CD4-positive, alpha-beta T cell (primary cell): Measurements from ENCODE around the gene AP3B1. TPM values are rescaled to one million over a fixed set of nuclear protein-coding genes. Genes with fewer than 3 reads are reported as not detected.

Source experiments
- ATAC-seq: fragments of 200-7000 bp; cut with Tn5 transposase; one replicate; pipeline ENCODE4 v1.10.0; 2022; ENCODE audit warnings: mild to moderate bottlenecking; ENCODE audit not compliant: poor library complexity
- CTCF ChIA-PET: fragments of 350-600 bp; sonication (Branson Sonifier 250); formaldehyde crosslinking; loops from one replicate; lab custom pipeline; 2021; ENCODE audit warnings: antibody characterized with exemption, inconsistent platforms; lab: Charles Lee
- POLR2A ChIA-PET: fragments of 350-600 bp; sonication (Branson Sonifier 250); formaldehyde crosslinking; loops from one replicate; lab custom pipeline; 2021; ENCODE audit warnings: antibody characterized with exemption, inconsistent platforms; lab: Charles Lee
- DNase-seq, 14 experiments: peaks; one replicate each; pipeline ENCODE4 v3.0.0-alpha.2; 2013 to 2020; ENCODE audit warnings: mixed read lengths in 2 of 14
- H3K27ac ChIP-seq, 2 donors: one replicate each; pipeline versions ENCODE4 v1.5.1 to v1.7.0; 2013; ENCODE audit warnings: low read length in 2 of 2, low read depth in 1 of 2, mild to moderate bottlenecking in 1 of 2
- H3K27me3 ChIP-seq, 2 experiments: 1 replicate in 1 of 2; 2 replicates in 1 of 2; pipeline versions ENCODE4 v1.6.1 to v1.7.0; 2013; ENCODE audit warnings: low read length in 2 of 2, control low read depth in 1 of 2, mild to moderate bottlenecking in 1 of 2, moderate library complexity in 1 of 2; ENCODE audit not compliant: insufficient read depth in 2 of 2, control insufficient read depth in 1 of 2
- H3K36me3 ChIP-seq: one replicate; pipeline ENCODE4 v1.6.1; 2013; ENCODE audit warnings: low read length, control low read depth; ENCODE audit not compliant: insufficient read depth
- H3K4me1 ChIP-seq: one replicate; pipeline ENCODE4 v1.6.1; 2013; ENCODE audit warnings: low read length, control low read depth; ENCODE audit not compliant: insufficient read depth
- H3K4me3 ChIP-seq: one replicate; pipeline ENCODE4 v1.5.1; 2013; ENCODE audit warnings: mild to moderate bottlenecking, low read length, moderate library complexity
- H3K9me3 ChIP-seq, 2 experiments: 1 replicate in 1 of 2; 2 replicates in 1 of 2; pipeline versions ENCODE4 v1.6.1 to v1.7.0; 2013; ENCODE audit warnings: low read length in 2 of 2, mild to moderate bottlenecking in 2 of 2, control low read depth in 1 of 2, moderate library complexity in 1 of 2; ENCODE audit not compliant: control insufficient read depth in 1 of 2, insufficient read depth in 1 of 2
- H3K27ac Mint-ChIP-seq: one replicate; pipeline ENCODE4 v1.8.0; 2020; ENCODE audit warnings: mixed read lengths
- H3K27me3 Mint-ChIP-seq: one replicate; pipeline ENCODE4 v1.8.0; 2021; ENCODE audit warnings: mixed read lengths
- H3K36me3 Mint-ChIP-seq: one replicate; pipeline ENCODE4 v1.8.0; 2021; ENCODE audit warnings: low read depth, mixed read lengths
- H3K4me1 Mint-ChIP-seq: one replicate; pipeline ENCODE4 v1.8.0; 2021; ENCODE audit warnings: low read depth, mixed read lengths
- H3K4me3 Mint-ChIP-seq: one replicate; pipeline ENCODE4 v1.8.0; 2020; ENCODE audit warnings: mild to moderate bottlenecking, mixed read lengths
- H3K9me3 Mint-ChIP-seq: one replicate; pipeline ENCODE4 v1.8.0; 2020; ENCODE audit warnings: mixed read lengths
- intact Hi-C, 2 experiments: fragments of 100-400 bp; cut with DNase I in 1 of 2; cut with micrococcal nuclease in 1 of 2; formaldehyde crosslinking; loops; one replicate each; pipeline versions ENCODE4 v1.15.1 to v1.9.0; 2023 to 2025; cut with DNase I, micrococcal nuclease
- total RNA-seq, 174 experiments: library from RNA in 2 of 174; stranded (reverse) in 2 of 174; gene quantifications; one replicate each; pipeline ENCODE4 v1.2.3 and lab custom pipeline; 2021 to 2026
- TF ChIP-seq, protein P1 (sequence below): fragments of 200-600 bp; IDR thresholded peaks from one replicate; pipeline ENCODE4 v1.8.0; 2022; ENCODE audit warnings: antibody characterized with exemption, mild to moderate bottlenecking

Gene AP3B1
- total RNA-seq, 2 experiments from 2014 or later = 24.5 to 24.6 TPM

DNA sequence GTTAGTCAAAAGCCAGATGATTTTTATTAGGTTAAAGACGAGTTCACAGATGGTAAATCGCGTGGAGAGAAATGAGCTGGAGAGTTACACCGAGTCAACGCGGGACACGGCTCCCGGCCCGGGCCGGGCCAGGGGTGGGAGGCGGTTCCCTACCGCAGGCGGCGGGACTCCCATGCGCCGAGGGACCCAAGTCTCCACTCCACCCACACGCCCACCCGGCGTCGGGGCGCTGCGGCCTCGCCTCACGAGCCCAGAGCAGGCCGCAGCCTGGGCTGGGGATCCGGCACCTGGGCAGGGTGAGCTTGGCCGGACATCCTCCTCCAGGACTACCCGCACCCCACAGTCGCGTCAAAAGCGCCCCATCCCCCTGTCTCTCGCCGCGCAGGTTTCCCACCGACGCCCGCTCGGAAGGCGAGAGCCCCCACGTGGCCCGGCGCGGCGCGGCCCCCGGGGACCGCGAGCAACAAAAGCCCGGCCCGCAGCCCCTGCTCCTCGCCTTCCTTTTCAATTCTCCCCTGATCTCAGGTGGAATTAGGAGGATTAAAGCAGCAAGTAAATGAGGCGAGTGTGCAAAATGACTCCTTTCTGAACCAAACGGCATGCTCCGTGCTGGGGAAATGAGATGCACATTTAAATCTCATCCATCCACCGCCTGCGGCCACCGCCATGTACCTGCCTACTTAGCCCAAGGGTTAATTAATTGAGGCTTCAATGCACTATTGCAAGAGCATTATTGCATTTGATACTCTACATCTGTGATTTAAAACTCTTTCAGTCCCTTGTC, 321.8 kb downstream of the AP3B1 start:
- Mint-ChIP-seq H3K4me1 (peaks cover 12% of the 10 kb centered on the region), H3K36me3 (no peaks in the 10 kb centered on the region), H3K4me3 (peak overlapping the region; percentile 76), H3K27ac (no peak overlapping the region), H3K9me3 (no peaks in the 10 kb centered on the region), H3K27me3 (peaks cover 81% of the 10 kb centered on the region)
- peaks cover 12% of the 10 kb centered on the region for H3K4me1 ChIP-seq
- DNase-seq (peak in 5 of 14 experiments; percentile 8 to 43 (median 28)), ATAC-seq (peak; percentile 41)
- ChIA-PET POLR2A (no interaction called here), CTCF (no interaction called here)
- intact Hi-C loops = no loop called here
- H3K36me3 ChIP-seq = no peaks in the 10 kb centered on the region
- peaks cover 0 to 6% of the 10 kb centered on the region in 2 experiments for H3K9me3 ChIP-seq
- TF ChIP-seq, protein P1, sequence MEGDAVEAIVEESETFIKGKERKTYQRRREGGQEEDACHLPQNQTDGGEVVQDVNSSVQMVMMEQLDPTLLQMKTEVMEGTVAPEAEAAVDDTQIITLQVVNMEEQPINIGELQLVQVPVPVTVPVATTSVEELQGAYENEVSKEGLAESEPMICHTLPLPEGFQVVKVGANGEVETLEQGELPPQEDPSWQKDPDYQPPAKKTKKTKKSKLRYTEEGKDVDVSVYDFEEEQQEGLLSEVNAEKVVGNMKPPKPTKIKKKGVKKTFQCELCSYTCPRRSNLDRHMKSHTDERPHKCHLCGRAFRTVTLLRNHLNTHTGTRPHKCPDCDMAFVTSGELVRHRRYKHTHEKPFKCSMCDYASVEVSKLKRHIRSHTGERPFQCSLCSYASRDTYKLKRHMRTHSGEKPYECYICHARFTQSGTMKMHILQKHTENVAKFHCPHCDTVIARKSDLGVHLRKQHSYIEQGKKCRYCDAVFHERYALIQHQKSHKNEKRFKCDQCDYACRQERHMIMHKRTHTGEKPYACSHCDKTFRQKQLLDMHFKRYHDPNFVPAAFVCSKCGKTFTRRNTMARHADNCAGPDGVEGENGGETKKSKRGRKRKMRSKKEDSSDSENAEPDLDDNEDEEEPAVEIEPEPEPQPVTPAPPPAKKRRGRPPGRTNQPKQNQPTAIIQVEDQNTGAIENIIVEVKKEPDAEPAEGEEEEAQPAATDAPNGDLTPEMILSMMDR = peak; percentile 23
- H3K27me3 ChIP-seq = peaks cover 32 to 52% of the 10 kb centered on the region in 2 experiments
- H3K4me3 ChIP-seq = peak overlapping the region; percentile 0
- no peak overlapping the region for H3K27ac ChIP-seq

DNA sequence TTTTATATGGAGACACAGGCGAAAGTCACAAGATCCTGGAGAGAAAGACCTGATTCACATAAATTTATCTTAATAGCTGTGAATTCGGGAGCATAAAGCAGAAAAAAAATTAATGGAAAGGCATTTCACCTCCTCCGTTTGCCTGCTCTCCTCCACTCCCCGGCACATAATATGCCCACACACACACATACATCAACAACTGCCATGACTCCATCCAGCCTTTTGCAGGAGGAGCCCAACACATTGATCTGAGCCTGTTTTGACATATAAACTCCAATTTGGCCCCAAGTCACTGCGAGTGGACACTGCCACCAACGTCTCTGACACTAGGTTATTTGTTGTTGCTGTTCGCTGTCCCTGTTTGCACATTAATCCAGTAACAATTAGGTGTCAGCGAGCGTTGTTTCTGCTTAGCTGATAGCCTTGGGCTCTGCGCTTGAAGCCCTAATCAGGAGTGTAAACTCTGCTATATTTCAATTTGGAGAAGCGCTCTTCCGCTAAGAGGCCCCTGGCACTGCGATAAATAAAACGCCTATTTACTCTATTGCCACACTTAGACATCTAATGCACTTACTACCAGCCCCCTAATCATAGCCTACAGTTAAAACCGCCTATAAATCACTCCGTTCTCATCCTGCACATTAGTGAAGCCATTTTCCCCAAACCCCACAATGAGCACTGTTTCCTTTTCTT, 322.6 kb downstream of the AP3B1 start:
- Mint-ChIP-seq H3K9me3 (no peaks in the 10 kb centered on the region), H3K27me3 (peaks cover 79% of the 10 kb centered on the region), H3K36me3 (no peaks in the 10 kb centered on the region), H3K4me3 (peak overlapping the region; percentile 36), H3K27ac (no peak overlapping the region), H3K4me1 (peaks cover 12% of the 10 kb centered on the region)
- Histone ChIP-seq H3K27ac (no peak overlapping the region), H3K4me1 (peaks cover 12% of the 10 kb centered on the region), H3K9me3 (peaks cover 0 to 6% of the 10 kb centered on the region in 2 experiments), H3K36me3 (no peaks in the 10 kb centered on the region), H3K27me3 (peaks cover 32 to 52% of the 10 kb centered on the region in 2 experiments), H3K4me3 (no peak overlapping the region)
- intact Hi-C loops = no loop called here
- ChIA-PET POLR2A (no interaction called here), CTCF (no interaction called here)
- TF ChIP-seq, protein P1 = no peak
- DNase-seq (no peak), ATAC-seq (no peak)

DNA sequence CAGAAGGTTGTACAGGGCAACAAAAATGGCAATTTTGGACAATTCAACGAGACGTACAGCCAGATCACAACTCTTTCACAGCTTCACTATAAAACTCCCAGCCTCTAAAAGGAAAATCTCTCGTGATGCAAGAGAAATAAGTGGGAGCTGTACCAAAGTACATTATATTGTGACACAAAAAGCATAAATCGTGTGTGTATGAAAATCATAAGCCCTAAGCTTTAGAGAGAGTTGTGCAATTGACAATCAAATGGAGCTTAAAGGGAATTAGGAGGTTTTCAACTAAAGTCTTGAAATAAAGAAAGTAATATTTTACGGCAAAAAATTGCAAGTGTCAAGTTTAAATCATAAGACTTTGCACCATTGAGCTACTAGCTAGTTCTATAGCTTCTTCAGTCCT, 323.6 kb downstream of the AP3B1 start:
- Histone ChIP-seq H3K27ac (no peak overlapping the region), H3K36me3 (no peaks in the 10 kb centered on the region), H3K9me3 (peaks cover 0 to 6% of the 10 kb centered on the region in 2 experiments), H3K4me3 (no peak overlapping the region), H3K4me1 (peaks cover 12% of the 10 kb centered on the region), H3K27me3 (peaks cover 32 to 49% of the 10 kb centered on the region in 2 experiments)
- no peak overlapping the region for H3K4me3 Mint-ChIP-seq
- H3K27me3 Mint-ChIP-seq = peaks cover 76% of the 10 kb centered on the region
- ATAC-seq (no peak), DNase-seq (no peak)
- ChIA-PET CTCF (interaction anchor here (0.6 kb wide), 1 partner anchor 168 kb away, joined by 5 read pairs; no protein-coding TSS in a partner anchor), POLR2A (no interaction called here)
- TF ChIP-seq, protein P1 = no peak
- H3K36me3 Mint-ChIP-seq = no peaks in the 10 kb centered on the region
- no peak overlapping the region for H3K27ac Mint-ChIP-seq
- peaks cover 12% of the 10 kb centered on the region for H3K4me1 Mint-ChIP-seq
- intact Hi-C loops = no loop called here
- no peaks in the 10 kb centered on the region for H3K9me3 Mint-ChIP-seq
